Sigmoid colon (tissue), 7 donors: ENCODE data around the gene PTPN13. TPM values are rescaled to one million over a fixed set of nuclear protein-coding genes. Genes with fewer than 3 reads are reported as not detected.

Source experiments
- DNase-seq: peaks from one replicate; pipeline ENCODE4 v3.0.0-alpha.2; 2019
- H3K27ac ChIP-seq, 4 donors: fragments of 200-600 bp; sonication (generic); one replicate each; pipeline ENCODE4 v1.5.1; 2016 to 2019; ENCODE audit warnings: mild to moderate bottlenecking in 1 of 4
- H3K27me3 ChIP-seq, 3 donors: fragments of 200-600 bp; sonication (generic); one replicate each; pipeline ENCODE4 v1.5.1; 2019; ENCODE audit warnings: mild to moderate bottlenecking in 1 of 3
- H3K36me3 ChIP-seq, 4 donors: fragments of 200-600 bp; sonication (generic); one replicate each; pipeline ENCODE4 v1.5.1; 2016 to 2019
- H3K4me1 ChIP-seq, 4 donors: fragments of 200-600 bp; sonication (generic); one replicate each; pipeline ENCODE4 v1.5.1; 2017 to 2019
- H3K4me3 ChIP-seq, 4 donors: fragments of 200-600 bp; sonication (generic); one replicate each; pipeline ENCODE4 v1.5.1; 2017 to 2019; ENCODE audit warnings: mild to moderate bottlenecking in 2 of 4, moderate library complexity in 1 of 4
- H3K9me3 ChIP-seq, 4 donors: fragments of 200-600 bp in 3 of 4; sonication (generic) in 3 of 4; one replicate each; pipeline versions ENCODE4 v1.5.1 to v1.6.1; 2013 to 2019
- EP300 ChIP-seq, 4 donors: sonication (generic); formaldehyde crosslinking; IDR thresholded peaks; one replicate each; pipeline ENCODE4 v1.6.1; 2017; ENCODE audit warnings: antibody characterized with exemption in 4 of 4
- POLR2A ChIP-seq, 2 donors: fragments of 450-650 bp; IDR thresholded peaks; one replicate each; pipeline ENCODE4 v1.6.1; 2016; ENCODE audit warnings: antibody characterized with exemption in 2 of 2, mild to moderate bottlenecking in 2 of 2, moderate library complexity in 2 of 2
- POLR2AphosphoS5 ChIP-seq, 4 donors: sonication (generic); formaldehyde crosslinking; IDR thresholded peaks; one replicate each; pipeline ENCODE4 v1.6.1; 2017; ENCODE audit warnings: antibody characterized with exemption in 4 of 4
- WGBS, 2 donors: extraction: QIAGEN DNeasy Blood & Tissue Kit; methylation state at CpG; one replicate each; pipeline ENCODE4 v1.1.7; 2013; 5-methylcytosine and 5-hydroxymethylcytosine counted together
- intact Hi-C: fragments of 100-400 bp; cut with DNase I; formaldehyde crosslinking; loops from one replicate; pipeline ENCODE4 v1.15.1; 2023
- polyA plus RNA-seq, 3 donors: library from polyadenylated mRNA; stranded (reverse); fragments of 200-250 nt; gene quantifications; one replicate each; pipeline ENCODE4 v1.2.3, GENCODE V29; 2013
- total RNA-seq, 4 donors: library from RNA; depleted of rRNA; stranded (reverse); fragments of >200 nt; gene quantifications; one replicate each; pipeline ENCODE4 v1.1.0, GENCODE V29; 2016
- TF ChIP-seq, protein P1 (sequence below), 4 experiments: fragments of 450-650 bp in 3 of 4; fragments of 200-600 bp in 1 of 4; IDR thresholded peaks; one replicate each; pipeline ENCODE4 v1.5.1; 2016 to 2019; ENCODE audit warnings: antibody characterized with exemption in 4 of 4, mild to moderate bottlenecking in 3 of 4, moderate library complexity in 2 of 4
- donor health status: healthy with polysubstance abuse.
- donor health status: Bipolar disorder and iron deficiency.
- donor health status: healthy.

Gene PTPN13
- total and polyA plus RNA-seq, 7 donors = 0.60 to 16.1 (median 9.9) TPM

DNA sequence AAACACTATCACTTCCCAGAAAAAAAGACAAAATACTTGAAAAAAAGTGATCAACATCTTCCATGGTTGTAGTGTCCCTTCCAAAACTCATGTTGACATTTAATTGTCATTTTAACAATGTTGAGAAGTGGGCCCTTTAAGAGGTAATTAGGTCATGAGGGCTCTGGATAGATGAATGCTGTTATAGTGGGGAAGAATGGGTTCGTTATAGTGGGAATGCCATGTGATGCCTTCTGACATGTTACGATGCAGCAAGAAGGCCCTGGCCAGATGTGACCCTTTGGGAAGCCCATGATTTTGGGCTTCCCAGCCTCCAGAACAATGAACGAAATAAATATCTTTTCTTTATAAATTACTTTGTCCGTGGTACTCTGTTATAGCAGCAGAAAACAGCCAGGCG lies 259.1 kb downstream of the PTPN13 start:
- no peak for TF ChIP-seq POLR2A (IDR thresholded peaks at IDR 0.05)
- no peak for TF ChIP-seq EP300 (IDR thresholded peaks at IDR 0.05)
- TF ChIP-seq, protein P1, sequence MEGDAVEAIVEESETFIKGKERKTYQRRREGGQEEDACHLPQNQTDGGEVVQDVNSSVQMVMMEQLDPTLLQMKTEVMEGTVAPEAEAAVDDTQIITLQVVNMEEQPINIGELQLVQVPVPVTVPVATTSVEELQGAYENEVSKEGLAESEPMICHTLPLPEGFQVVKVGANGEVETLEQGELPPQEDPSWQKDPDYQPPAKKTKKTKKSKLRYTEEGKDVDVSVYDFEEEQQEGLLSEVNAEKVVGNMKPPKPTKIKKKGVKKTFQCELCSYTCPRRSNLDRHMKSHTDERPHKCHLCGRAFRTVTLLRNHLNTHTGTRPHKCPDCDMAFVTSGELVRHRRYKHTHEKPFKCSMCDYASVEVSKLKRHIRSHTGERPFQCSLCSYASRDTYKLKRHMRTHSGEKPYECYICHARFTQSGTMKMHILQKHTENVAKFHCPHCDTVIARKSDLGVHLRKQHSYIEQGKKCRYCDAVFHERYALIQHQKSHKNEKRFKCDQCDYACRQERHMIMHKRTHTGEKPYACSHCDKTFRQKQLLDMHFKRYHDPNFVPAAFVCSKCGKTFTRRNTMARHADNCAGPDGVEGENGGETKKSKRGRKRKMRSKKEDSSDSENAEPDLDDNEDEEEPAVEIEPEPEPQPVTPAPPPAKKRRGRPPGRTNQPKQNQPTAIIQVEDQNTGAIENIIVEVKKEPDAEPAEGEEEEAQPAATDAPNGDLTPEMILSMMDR (IDR thresholded peaks at IDR 0.05) = no peak
- TF ChIP-seq POLR2AphosphoS5 (IDR thresholded peaks at IDR 0.05) = no peak
- no peak overlapping the region for H3K4me3 ChIP-seq
- DNase-seq = no peak
- no peaks in the 10 kb centered on the region for H3K27me3 ChIP-seq
- intact Hi-C loops = no loop called here
- no peaks in the 10 kb centered on the region for H3K9me3 ChIP-seq
- H3K36me3 ChIP-seq = no peaks in the 10 kb centered on the region
- WGBS, 2 donors = 75 to 92% methylated on average over 5 of the region's 5 CpGs
- no peak overlapping the region for H3K27ac ChIP-seq
- peaks cover 0 to 13% (median 5%) of the 10 kb centered on the region in 4 donors for H3K4me1 ChIP-seq

- Histone ChIP-seq H3K4me1 (peaks cover 0 to 13% (median 5%) of the 10 kb centered on the region in 4 donors), H3K36me3 (no peaks in the 10 kb centered on the region), H3K4me3 (no peak overlapping the region), H3K27me3 (no peaks in the 10 kb centered on the region), H3K9me3 (no peaks in the 10 kb centered on the region), H3K27ac (no peak overlapping the region)
- intact Hi-C loops = no loop called here
- no peak for DNase-seq
- 73 to 79% methylated on average over 2 of the region's 2 CpGs for WGBS, 2 donors
- TF ChIP-seq POLR2A (IDR thresholded peaks at IDR 0.05) (no peak), POLR2AphosphoS5 (IDR thresholded peaks at IDR 0.05) (peak in 1 of 4 donors; percentile 14)
Observed at GRCh38 chr4:86855572-86855971, 261.5 kb downstream of the PTPN13 start.

- H3K4me3 ChIP-seq = no peak overlapping the region
- peaks cover 0 to 13% (median 5%) of the 10 kb centered on the region in 4 donors for H3K4me1 ChIP-seq
- 67 to 87% methylated on average over 1 of the region's 1 CpG for WGBS, 2 donors
- no peaks in the 10 kb centered on the region for H3K36me3 ChIP-seq
- DNase-seq = no peak
- intact Hi-C loops = no loop called here
- no peaks in the 10 kb centered on the region for H3K27me3 ChIP-seq
- no peak overlapping the region for H3K27ac ChIP-seq
- TF ChIP-seq, protein P1 (IDR thresholded peaks at IDR 0.05) = no peak
- TF ChIP-seq POLR2AphosphoS5 (IDR thresholded peaks at IDR 0.05) (no peak), EP300 (IDR thresholded peaks at IDR 0.05) (no peak), POLR2A (IDR thresholded peaks at IDR 0.05) (no peak)
- H3K9me3 ChIP-seq = no peaks in the 10 kb centered on the region
Observed at GRCh38 chr4:86856896-86857295, 262.8 kb downstream of the PTPN13 start.

- TF ChIP-seq, protein P1 (IDR thresholded peaks at IDR 0.05) = no peak
- no peak for TF ChIP-seq POLR2A (IDR thresholded peaks at IDR 0.05)
- TF ChIP-seq EP300 (IDR thresholded peaks at IDR 0.05) = no peak
- TF ChIP-seq POLR2AphosphoS5 (IDR thresholded peaks at IDR 0.05) = no peak
- Histone ChIP-seq H3K4me3 (no peak overlapping the region), H3K27ac (no peak overlapping the region), H3K27me3 (no peaks in the 10 kb centered on the region), H3K9me3 (no peaks in the 10 kb centered on the region), H3K4me1 (peaks cover 0 to 13% (median 5%) of the 10 kb centered on the region in 4 donors), H3K36me3 (no peaks in the 10 kb centered on the region)
- no peak for DNase-seq
- intact Hi-C loops = no loop called here
- WGBS, 2 donors = 93 to 95% methylated on average over 8 of the region's 8 CpGs
Observed at GRCh38 chr4:86857341-86858052, 263.4 kb downstream of the PTPN13 start.

Other genes starting within 250 kb of the PTPN13 start
- 10 to 100 TPM; 24.3 to 28.5 (median 26.6) TPM for gene MAPK10, start 234.3 kb upstream of the PTPN13 start, total RNA-seq
- 1 to 10 TPM; 3.0 to 4.4 (median 3.6) TPM for gene MAPK10, start 234.3 kb upstream of the PTPN13 start, polyA plus RNA-seq